Endodermal cell (in vitro differentiated cells): Measurements from ENCODE around the gene CORO2B. TPM values are rescaled to one million over a fixed set of nuclear protein-coding genes. Genes with fewer than 3 reads are reported as not detected.

Source experiments
- DNase-seq: peaks from one replicate; pipeline ENCODE4 v3.0.0-alpha.2; 2017
- H3K27ac ChIP-seq: 2 replicates; pipeline ENCODE4 v1.5.1; 2013; ENCODE audit warnings: mild to moderate bottlenecking, low read depth, low read length, moderate library complexity
- H3K27me3 ChIP-seq: 2 replicates; pipeline ENCODE4 v1.6.1; 2013; ENCODE audit warnings: mild to moderate bottlenecking, low read length, moderate library complexity; ENCODE audit not compliant: insufficient read depth, control insufficient read depth, poor library complexity, severe bottlenecking
- H3K36me3 ChIP-seq: 2 replicates; pipeline ENCODE4 v1.7.0; 2013; ENCODE audit warnings: mild to moderate bottlenecking, low read length, moderate library complexity; ENCODE audit not compliant: control insufficient read depth, insufficient read depth
- H3K4me1 ChIP-seq: one replicate; pipeline ENCODE4 v1.7.0; 2013; ENCODE audit warnings: low read length; ENCODE audit not compliant: control insufficient read depth, insufficient read depth
- H3K4me3 ChIP-seq: 2 replicates; pipeline ENCODE4 v1.5.1; 2013; ENCODE audit warnings: mild to moderate bottlenecking, low read length, moderate library complexity
- H3K9ac ChIP-seq: 2 replicates; pipeline ENCODE4 v1.6.1; 2013; ENCODE audit warnings: mild to moderate bottlenecking, low read length, moderate library complexity; ENCODE audit not compliant: poor library complexity, severe bottlenecking; ENCODE audit errors: extremely low read depth
- H3K9me3 ChIP-seq: 2 replicates; pipeline ENCODE4 v1.6.1; 2013; ENCODE audit warnings: mild to moderate bottlenecking, low read length, moderate library complexity; ENCODE audit not compliant: control insufficient read depth
- H3K27ac Mint-ChIP-seq: 2 replicates; pipeline ENCODE4 v1.8.0; 2020; ENCODE audit warnings: mixed read lengths
- H3K27me3 Mint-ChIP-seq: 2 replicates; pipeline ENCODE4 v1.8.0; 2021; ENCODE audit warnings: mild to moderate bottlenecking, mixed read lengths; ENCODE audit not compliant: insufficient read depth
- H3K36me3 Mint-ChIP-seq: 2 replicates; pipeline ENCODE4 v1.8.0; 2020; ENCODE audit warnings: low read depth, mixed read lengths
- H3K4me1 Mint-ChIP-seq: 2 replicates; pipeline ENCODE4 v1.8.0; 2020; ENCODE audit warnings: mixed read lengths
- H3K4me3 Mint-ChIP-seq: 2 replicates; pipeline ENCODE4 v1.8.0; 2020; ENCODE audit warnings: mild to moderate bottlenecking, moderate library complexity, mixed read lengths
- H3K9me3 Mint-ChIP-seq: 2 replicates; pipeline ENCODE4 v1.8.0; 2020; ENCODE audit warnings: mild to moderate bottlenecking, mixed read lengths
- CTCF ChIP-seq: fragments of 200-600 bp; sonication (generic); conservative IDR thresholded peaks from 2 replicates; pipeline ENCODE4 v1.5.0; 2021; ENCODE audit warnings: antibody characterized with exemption, mild to moderate bottlenecking
- WGBS, 2 experiments: methylation state at CpG; one replicate each; pipeline versions ENCODE4 v1.1.5 to v1.1.7; 2013; ENCODE audit warnings: missing lambda C conversion rate in 2 of 2, mixed read lengths in 1 of 2; ENCODE audit not compliant: insufficient coverage in 1 of 2, insufficient read length in 1 of 2; 5-methylcytosine and 5-hydroxymethylcytosine counted together
- total RNA-seq, 2 donors: library from RNA; stranded (reverse); fragmentation: NEBNext Ultra II Directional in 1 of 2; extraction: Animal tissue kit (Norgen Biotek cat#: 25700) in 1 of 2; gene quantifications; 2 replicates in 1 of 2; 3 replicates in 1 of 2; pipeline ENCODE4 v1.2.1, GENCODE V29; 2021

CORO2B gene
- total RNA-seq, 2 donors from 2014 or later = 1.1 to 1.2 TPM

DNA sequence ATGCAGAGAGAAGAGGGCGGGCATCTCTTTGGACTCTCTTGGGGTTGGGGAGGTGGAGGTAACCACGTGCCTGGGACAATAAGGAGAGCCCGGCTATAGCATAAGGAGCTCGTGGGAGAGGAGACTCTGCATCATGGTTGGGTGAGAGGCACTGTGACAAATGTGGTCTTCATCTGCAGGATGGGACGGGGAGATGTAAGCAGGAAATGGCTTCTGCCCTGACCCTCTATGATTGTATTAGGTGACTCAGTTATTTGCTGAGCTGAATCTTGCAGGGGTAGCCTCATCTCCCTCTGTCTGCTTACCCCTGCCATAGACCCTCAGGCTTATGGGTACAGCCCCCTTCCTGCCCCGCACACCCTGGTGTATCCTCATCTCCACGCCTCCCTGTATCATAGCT lies 48.7 kb downstream of the CORO2B start:
- Histone ChIP-seq H3K4me3 (no peak overlapping the region), H3K27ac (no peak overlapping the region), H3K36me3 (no peaks in the 10 kb centered on the region), H3K9me3 (no peaks in the 10 kb centered on the region), H3K27me3 (no peaks in the 10 kb centered on the region), H3K4me1 (no peaks in the 10 kb centered on the region), H3K9ac (no peak overlapping the region)
- H3K9me3 Mint-ChIP-seq = no peaks in the 10 kb centered on the region
- TF ChIP-seq CTCF = no peak
- no peak for DNase-seq
- no peaks in the 10 kb centered on the region for H3K36me3 Mint-ChIP-seq
- no peaks in the 10 kb centered on the region for H3K4me1 Mint-ChIP-seq
- H3K27me3 Mint-ChIP-seq = peaks cover 4% of the 10 kb centered on the region
- no peak overlapping the region for H3K4me3 Mint-ChIP-seq
- H3K27ac Mint-ChIP-seq = no peak overlapping the region
- WGBS, 2 experiments = 83 to 88% methylated on average over 4 to 7 of the region's 7 CpGs

DNA sequence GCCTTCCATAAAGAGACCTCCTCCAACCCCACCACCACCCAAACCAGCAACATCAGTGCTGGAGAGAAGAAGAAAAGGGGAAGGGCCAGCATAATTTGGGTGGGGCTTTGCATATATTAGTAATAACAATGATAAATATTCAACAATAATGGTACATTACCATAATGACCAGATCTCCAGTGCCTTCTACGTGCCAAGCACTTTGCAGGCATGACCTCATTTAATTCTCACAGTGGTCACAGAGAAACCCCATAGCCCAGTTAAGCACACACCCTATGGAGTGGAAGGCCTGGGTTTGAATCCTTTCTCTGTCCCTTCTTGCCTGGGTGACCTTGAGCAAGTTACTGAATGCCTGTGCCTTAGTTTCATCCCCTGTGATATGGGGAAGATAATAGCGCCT lies 49.2 kb downstream of the CORO2B start:
- Histone ChIP-seq H3K4me1 (no peaks in the 10 kb centered on the region), H3K36me3 (no peaks in the 10 kb centered on the region), H3K4me3 (no peak overlapping the region), H3K27me3 (no peaks in the 10 kb centered on the region), H3K27ac (no peak overlapping the region), H3K9ac (no peak overlapping the region), H3K9me3 (no peaks in the 10 kb centered on the region)
- no peak overlapping the region for H3K4me3 Mint-ChIP-seq
- TF ChIP-seq CTCF = no peak
- WGBS, 2 experiments = 89 to 100% methylated on average over 1 to 2 of the region's 2 CpGs
- no peaks in the 10 kb centered on the region for H3K36me3 Mint-ChIP-seq
- no peak overlapping the region for H3K27ac Mint-ChIP-seq
- no peaks in the 10 kb centered on the region for H3K4me1 Mint-ChIP-seq
- no peak for DNase-seq
- H3K27me3 Mint-ChIP-seq = peaks cover 4% of the 10 kb centered on the region
- H3K9me3 Mint-ChIP-seq = no peaks in the 10 kb centered on the region

DNA sequence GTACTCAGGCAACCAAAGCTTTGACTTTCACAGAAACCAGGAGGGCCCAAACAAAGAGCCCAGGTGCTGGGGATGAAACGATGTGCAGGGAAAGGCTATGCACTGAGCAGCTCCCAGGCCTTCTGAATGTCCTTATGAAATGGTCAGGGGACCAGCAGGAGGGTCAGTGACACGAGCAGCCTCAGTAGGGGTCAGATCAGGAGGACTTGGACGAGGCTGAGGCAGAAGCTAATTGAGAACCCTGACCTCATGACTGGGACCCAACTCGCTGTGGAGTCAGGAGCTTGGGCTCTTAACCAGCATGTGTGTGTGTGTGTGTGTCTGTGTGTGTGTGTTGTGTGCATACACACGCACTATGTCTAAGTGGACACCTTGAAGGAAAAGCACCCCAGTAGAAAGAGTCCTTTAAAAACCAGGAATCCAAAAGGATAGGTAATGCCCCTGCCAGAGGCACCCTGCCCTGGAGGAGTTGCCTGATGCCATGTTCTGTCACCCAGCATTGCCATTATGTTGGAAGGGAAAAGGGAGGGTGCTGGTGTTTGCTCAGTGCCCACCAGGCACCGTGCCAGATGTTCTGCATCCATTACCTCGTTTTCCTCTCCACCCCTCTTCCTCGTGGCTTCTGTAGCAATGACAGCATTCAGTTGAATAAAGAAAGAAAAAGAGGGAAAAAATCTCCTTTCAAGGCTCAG lies 50.9 kb downstream of the CORO2B start:
- no peaks in the 10 kb centered on the region for H3K36me3 Mint-ChIP-seq
- H3K9ac ChIP-seq = no peak overlapping the region
- DNase-seq = no peak
- H3K4me1 ChIP-seq = no peaks in the 10 kb centered on the region
- H3K27ac ChIP-seq = no peak overlapping the region
- H3K4me3 Mint-ChIP-seq = no peak overlapping the region
- H3K36me3 ChIP-seq = no peaks in the 10 kb centered on the region
- H3K4me1 Mint-ChIP-seq = no peaks in the 10 kb centered on the region
- H3K27ac Mint-ChIP-seq = no peak overlapping the region
- peaks cover 4% of the 10 kb centered on the region for H3K27me3 Mint-ChIP-seq
- no peaks in the 10 kb centered on the region for H3K9me3 ChIP-seq
- no peaks in the 10 kb centered on the region for H3K27me3 ChIP-seq
- no peak overlapping the region for H3K4me3 ChIP-seq
- TF ChIP-seq CTCF = no peak
- WGBS, 2 experiments = 88 to 90% methylated on average over 7 to 8 of the region's 8 CpGs
- no peaks in the 10 kb centered on the region for H3K9me3 Mint-ChIP-seq
